HepG2 (cell line): ENCODE measurements around the gene SPTBN4. TPM values are rescaled to one million over a fixed set of nuclear protein-coding genes. Genes with fewer than 3 reads are reported as not detected.

Experiments used
- ARNT2 ChIP-seq: sonication (generic); formaldehyde crosslinking; IDR thresholded peaks from 2 replicates; pipeline ENCODE4 v1.8.0; 2022; ENCODE audit warnings: mild to moderate bottlenecking, low read depth, missing genetic modification reagents, moderate library complexity
- DMAP1 ChIP-seq: IDR thresholded peaks from 2 replicates; pipeline ENCODE4 v1.6.1; 2016
- FOXA1 ChIP-seq, 2 experiments: fragments of 450-650 bp in 1 of 2; sonication (generic) in 1 of 2; formaldehyde crosslinking in 1 of 2; IDR thresholded peaks; 2 replicates each; pipeline versions ENCODE4 v1.4.0 to v1.6.1; 2016 to 2020; ENCODE audit warnings: missing genetic modification reagents in 1 of 2
- HCFC1 ChIP-seq: fragments of 150-350 bp; IDR thresholded peaks from 2 replicates; pipeline ENCODE4 v1.6.1; 2014; ENCODE audit warnings: low read depth, low read length
- HDAC1 ChIP-seq: sonication (generic); formaldehyde crosslinking; IDR thresholded peaks from 2 replicates; pipeline ENCODE4 v1.5.1; 2020; ENCODE audit warnings: mild to moderate bottlenecking, missing genetic modification reagents
- NFYB ChIP-seq: sonication (generic); formaldehyde crosslinking; IDR thresholded peaks from 2 replicates; pipeline ENCODE4 v1.4.0; 2020; ENCODE audit warnings: missing genetic modification reagents
- RFX3 ChIP-seq: IDR thresholded peaks from 2 replicates; pipeline ENCODE4 v1.6.1; 2016; ENCODE audit warnings: missing biosample characterization, missing genetic modification reagents
- RXRB ChIP-seq: IDR thresholded peaks from 2 replicates; pipeline ENCODE4 v1.6.1; 2016; ENCODE audit warnings: borderline replicate concordance, missing genetic modification reagents, missing compliant biosample characterization
- THAP11 ChIP-seq: IDR thresholded peaks from 2 replicates; pipeline ENCODE4 v1.6.1; 2016; ENCODE audit warnings: missing biosample characterization, missing genetic modification reagents
- ZFP1 ChIP-seq: IDR thresholded peaks from 2 replicates; pipeline ENCODE4 v1.6.1; 2016
- ZGPAT ChIP-seq: IDR thresholded peaks from 2 replicates; pipeline ENCODE4 v1.6.1; 2016; ENCODE audit warnings: mild to moderate bottlenecking
- ZMYM2 ChIP-seq: sonication (generic); formaldehyde crosslinking; IDR thresholded peaks from 2 replicates; pipeline ENCODE4 v1.8.0; 2022; ENCODE audit warnings: mild to moderate bottlenecking, missing genetic modification reagents
- ZMYM4 ChIP-seq: sonication (generic); formaldehyde crosslinking; IDR thresholded peaks from 2 replicates; pipeline ENCODE4 v1.8.1; 2023; ENCODE audit warnings: mild to moderate bottlenecking, missing genetic modification reagents
- ZNF20 ChIP-seq: sonication (generic); formaldehyde crosslinking; IDR thresholded peaks from 2 replicates; pipeline ENCODE4 v1.4.0; 2020; ENCODE audit warnings: mild to moderate bottlenecking, moderate library complexity, missing genetic modification reagents
- ZNF512 ChIP-seq: sonication (generic); formaldehyde crosslinking; IDR thresholded peaks from 2 replicates; pipeline ENCODE4 v1.4.0; 2020; ENCODE audit warnings: mild to moderate bottlenecking, missing genetic modification reagents
- ZNF724P ChIP-seq: sonication (generic); formaldehyde crosslinking; IDR thresholded peaks from 2 replicates; pipeline ENCODE4 v1.8.0; 2022; ENCODE audit warnings: missing genetic modification reagents, borderline replicate concordance
- ZNF775 ChIP-seq: sonication (generic); formaldehyde crosslinking; IDR thresholded peaks from 2 replicates; pipeline ENCODE4 v1.4.0; 2020; ENCODE audit warnings: missing genetic modification reagents, mild to moderate bottlenecking, moderate library complexity, borderline replicate concordance
- polyA plus RNA-seq, 8 experiments: library from polyadenylated mRNA; depleted of rRNA in 3 of 8; stranded (reverse) in 7 of 8; unstranded in 1 of 8; fragments of >200 nt; fragmentation: Illumina TruSeq in 4 of 8; extraction: Trizol in 4 of 8; gene quantifications; 2 replicates each; pipeline versions ENCODE4 v1.2.1 to v1.2.3, GENCODE V29; 2011 to 2016; ENCODE audit warnings: low read depth in 4 of 8, missing spikeins in 1 of 8, mixed read lengths in 1 of 8; ENCODE audit not compliant: insufficient read depth in 1 of 8
- total RNA-seq, 5 experiments: library from RNA; depleted of rRNA; stranded (reverse); fragments of >200 nt; fragmentation: Illumina TruSeq; extraction: Trizol; gene quantifications; 2 replicates each; pipeline ENCODE4 v1.2.3, GENCODE V29; 2016; ENCODE audit warnings: low read depth in 1 of 5
- TF ChIP-seq, protein P1 (sequence below), 2 experiments: sonication (generic) in 1 of 2; formaldehyde crosslinking in 1 of 2; IDR thresholded peaks; 2 replicates each; pipeline versions ENCODE4 v1.4.0 to v1.6.1; 2018 to 2020; ENCODE audit warnings: missing genetic modification reagents in 2 of 2, borderline replicate concordance in 1 of 2, low read depth in 1 of 2, mild to moderate bottlenecking in 1 of 2, missing biosample characterization in 1 of 2
- TF ChIP-seq, protein P2 (sequence below): sonication (generic); formaldehyde crosslinking; IDR thresholded peaks from 2 replicates; pipeline ENCODE4 v1.5.0; 2020; ENCODE audit warnings: mild to moderate bottlenecking, missing genetic modification reagents, borderline replicate concordance

SPTBN4 gene
- total and polyA plus RNA-seq, 2 of the 13 experiments (the other 11 are each of a cell fraction or from before 2014, with no cell fraction given), result 0.11 TPM

GRCh38 chr19:40529093-40529954 lies 62.5 kb downstream of the SPTBN4 start (continued):
- TF ChIP-seq ARNT2 (CRISPR knock-in tag) (0 out of 2 replicates have a peak, but pooled peaks have one; percentile 46), HCFC1 (0 out of 2 replicates have a peak, but pooled peaks have one; percentile 18), ZNF724P (CRISPR knock-in tag) (peak; percentile 74; the same call in 1 of the 2 replicates), ZNF20 (CRISPR knock-in tag) (no peak), ZMYM2 (peak; percentile 92), FOXA1 (IDR thresholded peaks at IDR 0.05) (no peak), FOXA1 (CRISPR knock-in tag; IDR thresholded peaks at IDR 0.05) (no peak), DMAP1 (CRISPR knock-in tag) (no peak), ZMYM4 (CRISPR knock-in tag) (peak; percentile 37; the same call in 1 of the 2 replicates), NFYB (CRISPR knock-in tag) (peak; percentile 16; the same call in 1 of the 2 replicates), ZGPAT (CRISPR knock-in tag) (peak; percentile 46; the same call in 1 of the 2 replicates), ZFP1 (CRISPR knock-in tag) (no peak), ZNF512 (no peak), RXRB (CRISPR knock-in tag) (peak; percentile 53; the same call in 1 of the 2 replicates), HDAC1 (0 out of 2 replicates have a peak, but pooled peaks have one; percentile 30), RFX3 (CRISPR knock-in tag) (peak; percentile 79), ZNF775 (CRISPR knock-in tag) (no peak), THAP11 (CRISPR knock-in tag) (peak; percentile 46; the same call in 1 of the 2 replicates)
- TF ChIP-seq, protein P1, sequence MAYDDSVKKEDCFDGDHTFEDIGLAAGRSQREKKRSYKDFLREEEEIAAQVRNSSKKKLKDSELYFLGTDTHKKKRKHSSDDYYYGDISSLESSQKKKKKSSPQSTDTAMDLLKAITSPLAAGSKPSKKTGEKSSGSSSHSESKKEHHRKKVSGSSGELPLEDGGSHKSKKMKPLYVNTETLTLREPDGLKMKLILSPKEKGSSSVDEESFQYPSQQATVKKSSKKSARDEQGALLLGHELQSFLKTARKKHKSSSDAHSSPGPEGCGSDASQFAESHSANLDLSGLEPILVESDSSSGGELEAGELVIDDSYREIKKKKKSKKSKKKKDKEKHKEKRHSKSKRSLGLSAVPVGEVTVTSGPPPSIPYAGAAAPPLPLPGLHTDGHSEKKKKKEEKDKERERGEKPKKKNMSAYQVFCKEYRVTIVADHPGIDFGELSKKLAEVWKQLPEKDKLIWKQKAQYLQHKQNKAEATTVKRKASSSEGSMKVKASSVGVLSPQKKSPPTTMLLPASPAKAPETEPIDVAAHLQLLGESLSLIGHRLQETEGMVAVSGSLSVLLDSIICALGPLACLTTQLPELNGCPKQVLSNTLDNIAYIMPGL (CRISPR knock-in tag; IDR thresholded peaks at IDR 0.05; ENCODE audit: borderline replicate concordance in 1 of 2, low read depth in 1 of 2), result peak; percentile 38 to 72
- TF ChIP-seq, protein P2, sequence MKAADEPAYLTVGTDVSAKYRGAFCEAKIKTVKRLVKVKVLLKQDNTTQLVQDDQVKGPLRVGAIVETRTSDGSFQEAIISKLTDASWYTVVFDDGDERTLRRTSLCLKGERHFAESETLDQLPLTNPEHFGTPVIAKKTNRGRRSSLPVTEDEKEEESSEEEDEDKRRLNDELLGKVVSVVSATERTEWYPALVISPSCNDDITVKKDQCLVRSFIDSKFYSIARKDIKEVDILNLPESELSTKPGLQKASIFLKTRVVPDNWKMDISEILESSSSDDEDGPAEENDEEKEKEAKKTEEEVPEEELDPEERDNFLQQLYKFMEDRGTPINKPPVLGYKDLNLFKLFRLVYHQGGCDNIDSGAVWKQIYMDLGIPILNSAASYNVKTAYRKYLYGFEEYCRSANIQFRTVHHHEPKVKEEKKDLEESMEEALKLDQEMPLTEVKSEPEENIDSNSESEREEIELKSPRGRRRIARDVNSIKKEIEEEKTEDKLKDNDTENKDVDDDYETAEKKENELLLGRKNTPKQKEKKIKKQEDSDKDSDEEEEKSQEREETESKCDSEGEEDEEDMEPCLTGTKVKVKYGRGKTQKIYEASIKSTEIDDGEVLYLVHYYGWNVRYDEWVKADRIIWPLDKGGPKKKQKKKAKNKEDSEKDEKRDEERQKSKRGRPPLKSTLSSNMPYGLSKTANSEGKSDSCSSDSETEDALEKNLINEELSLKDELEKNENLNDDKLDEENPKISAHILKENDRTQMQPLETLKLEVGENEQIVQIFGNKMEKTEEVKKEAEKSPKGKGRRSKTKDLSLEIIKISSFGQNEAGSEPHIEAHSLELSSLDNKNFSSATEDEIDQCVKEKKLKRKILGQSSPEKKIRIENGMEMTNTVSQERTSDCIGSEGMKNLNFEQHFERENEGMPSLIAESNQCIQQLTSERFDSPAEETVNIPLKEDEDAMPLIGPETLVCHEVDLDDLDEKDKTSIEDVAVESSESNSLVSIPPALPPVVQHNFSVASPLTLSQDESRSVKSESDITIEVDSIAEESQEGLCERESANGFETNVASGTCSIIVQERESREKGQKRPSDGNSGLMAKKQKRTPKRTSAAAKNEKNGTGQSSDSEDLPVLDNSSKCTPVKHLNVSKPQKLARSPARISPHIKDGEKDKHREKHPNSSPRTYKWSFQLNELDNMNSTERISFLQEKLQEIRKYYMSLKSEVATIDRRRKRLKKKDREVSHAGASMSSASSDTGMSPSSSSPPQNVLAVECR (CRISPR knock-in tag), result peak; percentile 44; the same call in 1 of the 2 replicates
